Smooth muscle cell (in vitro differentiated cells): ENCODE results near the gene FGG. TPM values are rescaled to one million over a fixed set of nuclear protein-coding genes. Genes with fewer than 3 reads are reported as not detected.

Source experiments
- DNase-seq: peaks from one replicate; lab custom pipeline; 2025; ENCODE audit not compliant: unreplicated experiment; lab: John Stamatoyannopoulos, UW
- H2AFZ ChIP-seq: fragments of 200-600 bp; sonication (generic); 2 replicates; pipeline ENCODE4 v1.6.0; 2016; ENCODE audit warnings: antibody characterized with exemption, low read depth, mild to moderate bottlenecking
- H3F3A ChIP-seq: fragments of 200-600 bp; sonication (generic); 2 replicates; pipeline ENCODE4 v1.6.0; 2017; ENCODE audit warnings: antibody characterized with exemption, low read depth
- H3K27ac ChIP-seq: fragments of 200-600 bp; sonication (generic); 2 replicates; pipeline ENCODE4 v1.5.1; 2016; ENCODE audit warnings: low read depth, mild to moderate bottlenecking
- H3K27me3 ChIP-seq: fragments of 200-600 bp; sonication (generic); 2 replicates; pipeline ENCODE4 v1.6.1; 2016; ENCODE audit warnings: low read depth, mild to moderate bottlenecking
- H3K36me3 ChIP-seq: fragments of 200-600 bp; sonication (generic); 2 replicates; pipeline ENCODE4 v1.5.1; 2016; ENCODE audit warnings: low read depth
- H3K4me1 ChIP-seq: fragments of 200-600 bp; sonication (generic); 2 replicates; pipeline ENCODE4 v1.5.1; 2016; ENCODE audit warnings: low read depth
- H3K4me2 ChIP-seq: fragments of 200-600 bp; sonication (generic); 2 replicates; pipeline ENCODE4 v1.6.0; 2016; ENCODE audit warnings: mild to moderate bottlenecking
- H3K4me3 ChIP-seq: fragments of 200-600 bp; sonication (generic); 2 replicates; pipeline ENCODE4 v1.5.1; 2016; ENCODE audit warnings: mild to moderate bottlenecking
- H3K79me2 ChIP-seq: fragments of 200-600 bp; sonication (generic); 2 replicates; pipeline ENCODE4 v1.6.0; 2016; ENCODE audit warnings: low read depth, mild to moderate bottlenecking
- H3K9ac ChIP-seq: fragments of 200-600 bp; sonication (generic); 2 replicates; pipeline ENCODE4 v1.6.0; 2016; ENCODE audit warnings: low read depth
- H3K9me3 ChIP-seq: fragments of 200-600 bp; sonication (generic); replicated peaks from 2 replicates; pipeline ENCODE4 v1.5.1; 2016; ENCODE audit warnings: low read depth
- H4K20me1 ChIP-seq: fragments of 200-600 bp; sonication (generic); 2 replicates; pipeline ENCODE4 v1.6.0; 2016; ENCODE audit warnings: low read depth
- CTCF ChIP-seq: fragments of 200-600 bp; sonication (generic); IDR thresholded peaks from 2 replicates; pipeline ENCODE4 v1.5.1; 2017; ENCODE audit warnings: borderline replicate concordance, mild to moderate bottlenecking, antibody characterized with exemption; ENCODE audit not compliant: insufficient read depth, poor library complexity, severe bottlenecking
- WGBS: methylation state at CpG from one replicate; pipeline ENCODE4 v1.1.7; 2016; ENCODE audit warnings: low lambda C conversion rate; 5-methylcytosine and 5-hydroxymethylcytosine counted together
- polyA plus RNA-seq: library from polyadenylated mRNA; unstranded; fragments of >200 nt; fragmentation: Nextera tagmentation; extraction: Ambion mirVana; gene quantifications from 2 replicates; pipeline ENCODE4 v1.2.1, GENCODE V29; 2016
- total RNA-seq: library from RNA; depleted of rRNA; stranded (reverse); fragments of >200 nt; gene quantifications from 2 replicates; pipeline ENCODE4 v1.2.3, GENCODE V29; 2014

The FGG gene
- total and polyA plus RNA-seq, 2 experiments from 2014 or later = 0.77 TPM; not detected in 1

- Histone ChIP-seq H3K4me1 (no peaks in the 10 kb centered on the region), H3K4me3 (no peak overlapping the region), H3K9me3 (no peaks in the 10 kb centered on the region), H3K36me3 (no peaks in the 10 kb centered on the region), H3K4me2 (no peak overlapping the region), H2AFZ (no peak overlapping the region), H3K79me2 (no peaks in the 10 kb centered on the region), H3K27ac (no peak overlapping the region), H3K9ac (no peak overlapping the region), H3K27me3 (peaks cover 7% of the 10 kb centered on the region), H3F3A (no peaks in the 10 kb centered on the region), H4K20me1 (no peaks in the 10 kb centered on the region)
- WGBS = 91% methylated on average over 1 of the region's 1 CpG
- TF ChIP-seq CTCF = no peak
- DNase-seq = no peak
Observed at GRCh38 chr4:154615211-154615610, 2.8 kb upstream of the FGG start.

GRCh38 chr4:154614306-154614705 is 1.9 kb upstream of the FGG start:
- no peaks in the 10 kb centered on the region for H3K79me2 ChIP-seq
- no peak overlapping the region for H3K4me2 ChIP-seq
- no peaks in the 10 kb centered on the region for H3F3A ChIP-seq
- DNase-seq = no peak
- no peak overlapping the region for H3K4me3 ChIP-seq
- H3K9me3 ChIP-seq = no peaks in the 10 kb centered on the region
- no peak overlapping the region for H3K27ac ChIP-seq
- H4K20me1 ChIP-seq = no peaks in the 10 kb centered on the region
- no peak overlapping the region for H3K9ac ChIP-seq
- no peaks in the 10 kb centered on the region for H3K4me1 ChIP-seq
- H3K36me3 ChIP-seq = no peaks in the 10 kb centered on the region
- H3K27me3 ChIP-seq = peaks cover 12% of the 10 kb centered on the region
- H2AFZ ChIP-seq = no peak overlapping the region
- TF ChIP-seq CTCF = no peak

GRCh38 chr4:154611833-154612232 is 623 bp downstream of the FGG start:
- H3F3A ChIP-seq = no peaks in the 10 kb centered on the region
- no peak overlapping the region for H3K27ac ChIP-seq
- DNase-seq = no peak
- WGBS = 96% methylated on average over 1 of the region's 1 CpG
- no peak overlapping the region for H3K4me2 ChIP-seq
- H3K9me3 ChIP-seq = no peaks in the 10 kb centered on the region
- H3K4me3 ChIP-seq = peak overlapping the region; percentile 37
- H2AFZ ChIP-seq = no peak overlapping the region
- no peaks in the 10 kb centered on the region for H3K36me3 ChIP-seq
- no peaks in the 10 kb centered on the region for H4K20me1 ChIP-seq
- TF ChIP-seq CTCF = no peak
- no peaks in the 10 kb centered on the region for H3K79me2 ChIP-seq
- H3K9ac ChIP-seq = no peak overlapping the region
- peaks cover 30% of the 10 kb centered on the region for H3K27me3 ChIP-seq
- H3K4me1 ChIP-seq = no peaks in the 10 kb centered on the region

- Histone ChIP-seq H3K4me3 (peak overlapping the region; percentile 37), H3K27ac (no peak overlapping the region), H3K9ac (no peak overlapping the region), H3K9me3 (no peaks in the 10 kb centered on the region), H3F3A (no peaks in the 10 kb centered on the region), H3K79me2 (no peaks in the 10 kb centered on the region), H3K36me3 (no peaks in the 10 kb centered on the region), H2AFZ (no peak overlapping the region), H3K4me1 (no peaks in the 10 kb centered on the region), H3K4me2 (no peak overlapping the region), H3K27me3 (peaks cover 30% of the 10 kb centered on the region), H4K20me1 (no peaks in the 10 kb centered on the region)
- WGBS = 75% methylated on average over 4 of the region's 4 CpGs
- no peak for DNase-seq
- TF ChIP-seq CTCF = no peak
Observed at GRCh38 chr4:154610582-154610981, 1.9 kb downstream of the FGG start.
